HG03342 (cell line): Measurements from ENCODE around the gene ARFGAP3.

Experiments
- ATAC-seq: cut with Tn5 transposase; IDR thresholded peaks from one replicate; pipeline ENCODE4 v1.9.1; 2021; ENCODE audit warnings: mild to moderate bottlenecking, moderate library complexity; ENCODE audit not compliant: unreplicated experiment

Gene ARFGAP3

GRCh38 chr22:42856865-42857704, at the start of gene ARFGAP3:
Gene ARFGAP3 (minus strand): TSS chr22:42857273. CDS start chr22:42857182, 91 bp downstream.
- peak; percentile 83 for ATAC-seq

- ATAC-seq: no peak
These were observed 48.7 kb upstream of the ARFGAP3 start for GRCh38 chr22:42905702-42906183.

GRCh38 chr22:42905217-42905616, 48.1 kb upstream of the ARFGAP3 start:
- no peak for ATAC-seq

- no peak for ATAC-seq
These were observed 47.0 kb upstream of the ARFGAP3 start for GRCh38 chr22:42904050-42904449.

GRCh38 chr22:42902875-42903510, 45.9 kb upstream of the ARFGAP3 start:
- ATAC-seq: no peak

- no peak for ATAC-seq
These were observed 44.9 kb upstream of the ARFGAP3 start for GRCh38 chr22:42901790-42902508.

- ATAC-seq: no peak
These were observed 40.9 kb upstream of the ARFGAP3 start for GRCh38 chr22:42897960-42898359.

GRCh38 chr22:42895541-42895981, 38.5 kb upstream of the ARFGAP3 start:
- no peak for ATAC-seq

DNA sequence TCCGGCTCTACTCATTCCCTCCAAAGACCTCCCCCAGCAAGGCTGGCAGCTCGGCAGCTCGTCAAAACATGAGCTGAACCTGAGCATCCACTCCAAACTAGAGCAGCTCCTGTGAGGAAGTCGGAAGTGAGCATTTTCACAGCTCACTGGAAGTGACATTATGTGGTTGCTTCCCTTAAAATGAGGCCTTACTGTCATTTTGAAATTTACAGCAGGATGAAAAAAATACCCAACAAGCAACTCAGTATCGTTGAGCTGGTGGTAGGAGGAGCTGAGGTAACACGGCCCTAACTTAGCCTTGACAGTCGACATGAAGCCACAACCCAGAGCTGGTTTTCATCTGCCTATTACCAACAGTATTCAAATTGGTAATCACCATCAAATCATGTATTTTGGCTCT, 38.0 kb upstream of the ARFGAP3 start:
- no peak for ATAC-seq

DNA sequence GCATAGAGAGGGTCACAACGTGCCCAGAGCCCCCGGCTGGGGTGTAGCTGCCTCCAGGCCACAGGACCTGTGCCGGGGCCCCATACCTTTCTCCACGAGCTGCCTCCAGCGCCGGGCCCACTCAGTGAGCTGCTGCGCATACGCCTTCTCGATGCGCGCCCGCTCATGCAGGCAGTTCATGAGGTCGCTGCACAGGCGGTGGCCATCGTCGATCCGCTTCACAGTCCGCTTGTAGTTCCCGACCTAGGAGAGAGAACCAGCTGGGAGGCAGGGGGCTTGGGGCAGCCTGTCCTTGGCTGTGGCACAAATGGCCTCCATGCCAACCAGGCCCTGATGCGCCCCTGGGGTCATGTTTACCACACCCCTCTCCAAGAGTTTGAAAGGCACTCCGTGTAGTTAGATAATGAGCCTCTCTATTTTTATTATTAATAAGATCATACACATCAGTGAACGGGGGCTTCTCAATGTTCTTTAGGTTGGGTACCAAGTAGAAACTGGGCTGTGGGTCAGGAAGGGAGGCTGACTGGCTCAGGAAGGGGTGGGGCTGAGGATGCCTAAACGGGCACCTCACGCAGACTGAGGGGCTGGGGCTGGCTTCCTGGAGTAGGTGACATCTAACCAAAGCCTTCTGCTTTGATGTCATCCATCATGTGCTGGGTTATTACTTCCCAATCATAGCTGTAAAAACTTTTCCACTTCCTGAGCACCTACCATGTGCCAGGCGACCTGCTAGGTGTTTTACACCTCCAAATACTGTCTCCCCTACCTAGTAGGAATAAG, 36.5 kb upstream of the ARFGAP3 start:
- ATAC-seq: no peak

DNA sequence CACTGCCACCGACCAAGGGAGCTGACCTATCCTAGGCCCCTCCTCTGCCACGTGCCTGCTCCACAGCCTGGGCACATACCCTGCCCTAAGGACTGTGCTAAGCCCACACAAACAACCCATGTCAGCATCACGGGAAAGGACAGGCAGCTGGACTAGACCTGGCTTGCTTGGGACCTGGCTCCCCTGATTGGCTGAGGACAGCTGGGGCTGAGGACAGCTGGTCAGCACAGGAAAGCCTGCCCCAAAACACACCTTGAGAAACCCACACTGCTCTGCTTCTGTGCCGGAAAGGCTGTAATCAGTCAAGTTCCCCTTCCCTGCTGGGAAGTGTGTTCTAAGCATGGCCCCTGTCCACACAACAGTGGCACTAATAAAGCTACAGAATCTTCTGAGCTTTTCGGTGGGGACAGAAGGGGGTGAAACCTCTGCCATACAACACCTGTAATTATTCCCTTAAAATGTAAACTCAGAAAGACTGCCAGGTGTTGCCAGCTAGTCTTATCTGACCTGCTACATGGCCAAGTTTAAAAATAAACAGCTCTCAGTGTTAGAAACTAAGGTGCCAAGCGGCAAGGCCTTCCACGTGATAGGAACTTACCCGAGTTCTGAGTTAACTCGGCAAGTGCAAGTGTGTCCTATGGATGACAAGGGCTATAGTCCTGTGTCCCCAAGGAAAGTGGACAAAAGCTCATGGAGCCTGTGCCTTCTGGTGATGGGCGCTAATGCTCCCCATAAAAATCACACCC, 35.7 kb upstream of the ARFGAP3 start:
- no peak for ATAC-seq

DNA sequence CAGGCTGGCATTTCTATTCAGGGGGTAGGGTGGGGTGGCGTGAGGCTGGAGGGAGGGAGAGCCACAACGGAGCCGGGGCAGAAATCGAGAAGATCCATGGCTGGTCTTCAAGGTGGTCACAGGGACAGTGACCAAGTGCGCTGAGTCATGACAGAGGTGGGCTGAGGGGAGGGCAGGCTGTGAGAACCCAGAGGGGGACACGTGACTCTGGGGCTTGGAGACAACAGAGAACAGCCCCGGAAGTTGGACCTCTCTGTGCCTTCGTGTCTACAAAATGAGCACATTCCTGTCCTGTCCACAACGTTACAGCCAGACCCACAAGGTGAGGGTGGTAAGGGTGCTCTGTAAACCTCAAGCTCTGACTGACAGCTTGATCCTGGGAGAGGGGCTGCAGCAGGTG, 35.1 kb upstream of the ARFGAP3 start:
- no peak for ATAC-seq

- ATAC-seq: no peak
These were observed 34.6 kb upstream of the ARFGAP3 start for GRCh38 chr22:42891696-42892095.

GRCh38 chr22:42891008-42891407, 33.9 kb upstream of the ARFGAP3 start:
- no peak for ATAC-seq

GRCh38 chr22:42889304-42889703, 32.2 kb upstream of the ARFGAP3 start:
- ATAC-seq: peak; percentile 56

- no peak for ATAC-seq
These were observed 30.7 kb upstream of the ARFGAP3 start for GRCh38 chr22:42887523-42888507.

DNA sequence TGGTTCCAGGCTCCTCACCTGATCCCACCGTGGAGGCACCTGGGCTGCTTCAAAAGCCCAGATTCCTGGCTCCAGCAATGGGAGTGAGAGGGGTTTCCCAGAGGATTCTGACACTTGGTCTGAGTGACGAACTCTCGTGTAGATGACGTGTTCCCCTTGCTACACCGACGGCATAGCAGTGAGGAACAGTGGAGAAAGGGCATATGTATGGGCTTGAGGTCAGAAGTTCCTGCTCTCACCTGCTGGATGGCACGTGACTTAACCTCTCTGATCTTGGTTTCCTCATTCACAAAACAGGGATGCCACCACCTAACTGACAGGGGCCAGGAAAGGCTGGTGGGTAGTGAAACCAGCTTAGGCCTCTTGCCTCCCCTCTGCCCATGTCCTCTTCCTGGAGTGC, 30.0 kb upstream of the ARFGAP3 start:
- no peak for ATAC-seq

GRCh38 chr22:42885446-42885845, 28.4 kb upstream of the ARFGAP3 start:
- ATAC-seq: no peak
